CD4-positive, alpha-beta T cell treated with Interleukin-4 for 4 hours (primary cell): ENCODE data around the gene MYBPH.

Source experiments
- DNase-seq: peaks from one replicate; pipeline ENCODE4 v3.0.0-alpha.2; 2020

Gene MYBPH

DNA sequence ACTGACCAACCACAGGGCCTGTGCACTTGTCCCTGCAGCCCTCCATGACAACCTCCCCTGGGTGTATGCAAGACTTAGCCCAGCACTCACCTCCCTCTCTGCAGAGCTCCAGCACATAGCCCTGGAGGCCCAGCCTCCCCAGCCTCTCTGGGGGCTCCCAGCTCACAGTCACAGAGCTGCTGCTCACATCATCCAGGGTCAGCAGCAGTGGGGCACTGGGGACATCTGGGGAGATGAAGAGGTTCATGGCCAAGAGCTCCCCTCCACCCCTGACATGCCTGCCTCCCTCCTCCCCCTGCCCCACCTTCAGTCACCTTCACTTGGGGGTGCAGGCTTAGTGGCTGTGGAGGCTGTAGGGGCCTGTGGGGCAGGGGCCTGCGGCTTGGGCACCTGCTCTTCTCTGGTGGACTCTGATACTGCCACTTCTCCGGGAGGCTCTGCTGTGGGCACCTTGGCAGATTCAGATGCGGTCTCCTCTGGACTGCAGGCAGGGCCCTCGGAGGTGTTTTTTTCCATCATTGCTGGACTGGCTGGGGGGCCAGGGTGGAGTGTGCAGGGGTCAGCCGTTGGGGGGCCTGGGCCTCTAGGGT is at the start of gene MYBPH:
MYBPH (minus strand) TSS at position 590 of the 590 bp plus-strand sequence; CDS start at position 519, 71 bp downstream.
- DNase-seq, result no peak

DNA sequence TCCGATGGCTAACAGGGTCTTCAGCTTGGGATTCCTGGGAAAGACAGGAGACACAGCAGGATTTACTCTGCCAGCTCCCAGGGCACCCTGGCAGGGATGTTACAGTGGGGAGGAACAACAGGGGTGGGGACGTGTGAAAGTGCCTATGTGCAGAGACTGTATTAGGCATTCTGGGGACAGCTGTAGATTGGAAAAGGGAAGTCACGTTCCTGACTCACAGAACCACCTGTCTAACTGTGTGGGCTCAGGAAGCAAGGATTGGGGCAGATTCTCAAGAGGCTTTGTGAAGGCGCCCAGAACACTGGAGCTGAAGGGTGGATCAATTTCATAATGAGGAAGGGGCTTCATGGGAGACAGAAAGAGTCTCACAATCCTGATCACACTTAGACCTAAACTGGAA is 49.4 kb upstream of the MYBPH start:
- DNase-seq, result no peak

- DNase-seq, result no peak
Observed at GRCh38 chr1:203223012-203223775, 47.6 kb upstream of the MYBPH start.

- no peak for DNase-seq
Observed at GRCh38 chr1:203219934-203220333, 44.3 kb upstream of the MYBPH start.

DNA sequence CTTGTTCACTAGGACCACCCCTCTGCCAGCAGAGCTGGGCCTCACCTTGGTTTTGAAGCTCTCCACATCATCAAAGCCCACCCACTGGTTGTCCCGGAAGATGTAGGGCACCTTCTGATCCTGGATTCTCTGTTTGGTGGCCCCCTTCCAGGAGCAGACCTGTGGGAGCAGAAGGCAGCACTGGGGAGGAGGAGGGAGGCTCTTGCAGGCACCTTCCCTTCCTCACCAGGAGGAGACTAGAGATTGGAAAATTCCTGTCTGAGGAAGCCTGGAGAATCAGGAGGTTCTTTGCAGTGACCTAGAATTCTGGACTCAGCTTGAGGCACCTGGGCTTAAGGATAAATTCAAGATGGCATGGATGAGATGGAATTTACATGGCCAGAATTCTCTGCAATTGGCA is 43.5 kb upstream of the MYBPH start:
- DNase-seq, result no peak

- no peak for DNase-seq
Observed at GRCh38 chr1:203217668-203218067, 42.0 kb upstream of the MYBPH start.

GRCh38 chr1:203217139-203217655 is 41.6 kb upstream of the MYBPH start:
- no peak for DNase-seq

GRCh38 chr1:203216274-203217138 is 40.9 kb upstream of the MYBPH start:
- DNase-seq, result peak; percentile 73

DNA sequence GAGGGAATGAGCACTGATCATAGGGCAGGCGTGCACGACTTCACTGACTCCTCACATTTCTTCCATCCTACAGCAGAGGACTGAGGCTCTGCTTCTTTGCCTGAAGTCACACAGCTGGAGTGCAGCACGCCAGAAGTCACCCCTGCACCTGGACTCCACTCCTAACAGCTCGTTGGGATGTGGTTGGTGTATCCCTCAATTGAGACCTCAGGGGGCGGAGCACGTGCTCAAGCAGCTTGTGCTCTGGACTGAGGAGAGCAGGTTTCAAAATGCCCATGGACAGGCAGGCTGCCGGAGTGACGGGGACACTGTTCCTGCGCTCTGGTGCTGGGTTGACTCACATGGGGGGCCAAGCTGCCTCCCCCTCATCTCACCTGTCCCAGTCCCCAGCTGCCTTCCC is 39.9 kb upstream of the MYBPH start:
- no peak for DNase-seq

DNA sequence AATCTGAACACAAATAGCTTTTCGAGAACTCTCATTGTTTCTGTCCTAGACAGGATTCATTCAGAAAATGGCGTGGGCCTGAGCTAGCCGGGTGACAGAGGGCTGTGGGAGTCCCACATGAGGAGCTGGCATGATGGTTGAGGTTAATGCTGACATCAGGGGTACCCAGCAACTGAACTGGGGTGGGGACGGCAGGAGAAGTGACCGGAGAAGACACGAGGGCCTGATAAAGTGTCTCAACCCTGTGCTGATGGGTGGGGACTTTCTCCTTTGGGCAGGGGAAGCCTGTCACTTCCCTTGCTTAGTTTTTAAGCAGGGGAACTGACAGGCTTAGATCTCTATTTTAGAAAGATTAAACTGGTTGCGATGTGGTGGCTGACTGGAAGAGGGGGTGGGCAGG is 39.2 kb upstream of the MYBPH start:
- no peak for DNase-seq

- DNase-seq, result no peak
Observed at GRCh38 chr1:203213126-203213525, 37.5 kb upstream of the MYBPH start.

GRCh38 chr1:203211812-203212211 is 36.2 kb upstream of the MYBPH start:
- no peak for DNase-seq

- DNase-seq, result no peak
Observed at GRCh38 chr1:203210988-203211387, 35.4 kb upstream of the MYBPH start.

DNA sequence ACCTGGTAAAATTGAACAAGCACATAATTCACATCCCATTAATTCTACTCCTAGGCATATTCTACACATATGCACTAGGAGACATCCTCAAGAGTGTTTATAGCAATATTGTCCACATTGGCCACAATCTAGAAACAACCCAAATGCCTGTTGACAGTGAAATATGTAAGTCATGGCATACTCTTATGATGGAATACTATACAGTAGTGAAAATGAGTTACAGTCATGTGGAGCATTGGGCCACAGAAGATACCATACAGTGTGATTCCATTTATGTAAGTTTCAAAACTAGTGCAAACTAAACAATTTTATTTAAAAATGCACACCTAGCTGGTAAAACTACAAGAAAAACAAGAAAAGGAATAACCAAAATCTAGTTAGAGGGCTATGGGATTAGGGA is 34.7 kb upstream of the MYBPH start:
- no peak for DNase-seq

DNA sequence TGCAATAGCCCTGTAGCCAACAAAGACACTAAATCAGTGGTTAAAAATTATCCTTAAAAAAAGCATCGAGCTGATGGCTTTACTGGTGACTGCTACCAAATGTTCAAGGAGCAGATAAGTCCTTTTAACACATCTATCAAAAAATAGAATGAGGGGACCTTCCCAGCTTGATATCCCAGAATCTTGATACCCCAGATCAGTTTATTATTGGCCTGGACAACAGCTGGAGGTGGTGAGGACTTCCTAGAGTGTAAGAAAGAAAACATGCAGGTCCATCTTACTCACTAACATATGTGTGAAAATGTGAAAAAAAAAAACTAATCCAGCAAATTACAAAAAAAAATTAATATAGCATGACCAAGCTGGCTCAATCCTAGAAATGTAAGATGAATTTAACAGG is 32.6 kb upstream of the MYBPH start:
- DNase-seq, result no peak

GRCh38 chr1:203207751-203208150 is 32.1 kb upstream of the MYBPH start:
- no peak for DNase-seq

DNA sequence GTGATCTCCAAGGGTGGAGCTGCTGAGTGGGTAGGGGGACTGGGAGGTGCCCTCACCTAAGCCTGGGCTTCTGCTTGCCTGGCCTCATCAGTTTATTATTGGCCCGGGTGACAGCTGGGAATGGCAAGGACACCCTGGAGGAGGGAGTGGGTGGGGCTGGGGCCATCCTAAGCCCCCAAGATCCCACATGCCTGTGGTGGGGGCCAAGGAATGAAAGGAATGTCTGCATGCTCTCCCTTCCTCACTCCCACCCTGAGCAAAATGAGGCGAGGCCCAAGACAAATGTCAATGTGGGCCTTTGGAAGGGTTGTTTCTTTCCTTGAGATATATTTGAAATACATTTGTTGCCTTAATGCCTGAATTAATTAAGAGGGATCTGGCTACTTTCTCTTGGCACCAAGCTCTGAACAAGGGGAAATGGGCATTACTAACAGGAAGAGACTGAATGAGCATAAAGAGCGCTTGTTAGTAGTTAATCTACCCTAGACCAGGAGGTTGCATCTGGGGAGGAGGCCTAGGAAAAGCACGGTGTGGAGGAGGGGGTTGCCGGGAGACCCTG is 30.6 kb upstream of the MYBPH start:
- DNase-seq, result no peak

- no peak for DNase-seq
Observed at GRCh38 chr1:203204756-203205155, 29.1 kb upstream of the MYBPH start.

- DNase-seq, result no peak
Observed at GRCh38 chr1:203202431-203203245, 27.0 kb upstream of the MYBPH start.

DNA sequence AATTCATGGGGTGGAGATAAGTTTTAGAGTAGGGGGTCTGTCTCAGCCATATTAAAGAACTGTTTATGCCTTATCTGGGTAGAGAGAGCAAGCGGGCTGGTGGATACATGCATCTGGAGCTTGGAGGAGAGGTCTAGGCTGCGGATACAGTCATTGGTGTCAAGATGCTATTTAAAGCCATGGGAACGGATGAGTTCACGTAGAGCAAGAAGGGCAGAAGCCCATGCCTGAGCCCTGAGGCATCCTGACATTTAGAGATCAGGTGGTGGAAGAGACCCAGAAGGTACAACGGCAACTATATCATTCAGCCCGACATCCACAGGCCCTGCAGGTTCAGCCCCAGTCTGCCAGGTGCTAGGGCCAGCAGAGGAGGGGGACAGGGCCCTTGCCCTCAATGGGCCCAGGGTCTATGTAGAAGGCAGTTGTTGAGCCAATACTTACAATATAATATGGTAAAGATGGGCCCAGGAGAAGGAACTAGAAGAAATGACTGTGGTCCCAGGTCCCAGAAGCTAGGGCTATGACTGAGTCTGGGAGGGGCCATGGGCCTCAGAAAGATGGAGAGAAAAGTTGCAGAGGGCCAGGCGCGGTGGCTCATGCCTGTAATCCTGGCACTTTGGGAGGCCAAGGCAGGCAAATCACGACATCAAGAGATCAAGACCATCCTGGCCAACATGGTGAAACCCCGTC is 26.0 kb upstream of the MYBPH start:
- DNase-seq, result no peak

DNA sequence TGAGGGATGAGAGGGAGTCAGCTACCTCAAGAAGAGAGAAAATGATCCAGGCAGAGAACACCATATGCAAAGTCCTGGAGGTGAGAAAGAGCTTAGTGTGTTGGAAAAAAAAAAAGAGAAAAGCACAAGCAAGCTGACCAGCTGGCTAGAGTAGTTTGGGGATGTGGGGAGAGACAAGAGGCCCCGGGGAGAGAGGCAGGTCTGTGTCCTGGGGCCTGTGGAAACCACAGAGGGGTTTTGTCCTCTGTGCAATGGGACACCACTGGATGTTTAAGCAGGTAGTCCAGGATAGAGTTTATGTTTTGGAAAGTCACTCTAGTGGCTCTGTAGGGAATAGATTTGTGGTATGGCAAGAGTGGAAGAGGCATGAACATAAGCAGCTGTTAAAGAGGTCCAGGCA is 25.3 kb upstream of the MYBPH start:
- DNase-seq, result no peak
